ENCODE measurements around the gene SEMG1.

- TF ChIP-seq NCOR1 (IDR thresholded peaks at IDR 0.05) (no peak), NR1H2 (CRISPR knock-in tag; IDR thresholded peaks at IDR 0.05) (no peak)
These were observed 3.1 kb downstream of the SEMG1 start for GRCh38 chr20:45209924-45210323.

Measured in K562 (cell line).